SU-DHL-6 (cell line): ENCODE measurements around the gene GPHN.

ENCODE experiments used
- CTCF ChIP-seq: fragments of 200-600 bp; sonication (generic); IDR thresholded peaks from one replicate; pipeline ENCODE4 v1.5.1; 2017; ENCODE audit warnings: antibody characterized with exemption, mild to moderate bottlenecking, low read length, moderate library complexity; ENCODE audit not compliant: insufficient read depth, poor library complexity, severe bottlenecking
- EZH2phosphoT487 ChIP-seq: fragments of 200-600 bp; sonication (generic), shearing (Covaris generic); conservative IDR thresholded peaks from 2 replicates; pipeline ENCODE4 v1.6.1; 2018; ENCODE audit warnings: mild to moderate bottlenecking, antibody characterized with exemption, low read length, moderate library complexity, mixed read lengths

- no peak for TF ChIP-seq CTCF
- TF ChIP-seq EZH2phosphoT487 = no peak
These were observed 36.0 kb downstream of the GPHN start for GRCh38 chr14:66543996-66544395.
